K562 (cell line): ENCODE results near the gene HIF1AN. TPM values are rescaled to one million over a fixed set of nuclear protein-coding genes. Genes with fewer than 3 reads are reported as not detected.

Source experiments
- ATAC-seq: fragments of 200-7000 bp; cut with Tn5 transposase; 3 replicates; pipeline ENCODE4 v1.9.1; 2020; ENCODE audit warnings: moderate library complexity
- BruUV-seq: library from RNA; stranded (reverse); fragments of 400-500 nt; replicated peaks from 2 replicates; lab custom pipeline; 2021; lab: Mats Ljungman, UMichigan
- CTCF ChIA-PET: fragments of 300-600 bp; formaldehyde crosslinking; extraction: SDS; loops from one replicate; lab custom pipeline; 2021; ENCODE audit warnings: low intra/inter-chr PET ratio; lab: Yijun Ruan, JAX
- POLR2A ChIA-PET: fragments of 300-600, 350-650 bp; sonication (Branson Sonifier 250); formaldehyde crosslinking; extraction: SDS; loops from one replicate; lab custom pipeline; 2021; ENCODE audit warnings: antibody characterized with exemption, inconsistent platforms; lab: Yijun Ruan, JAX
- DNase-seq, 4 experiments: peaks; one replicate each; pipeline versions ENCODE4 v3.0.0 to v3.0.0-alpha.2; 2011 to 2018; ENCODE audit warnings: low spot score in 3 of 4, mixed read lengths in 3 of 4; ENCODE audit errors: extremely low read depth in 1 of 4
- FAIRE-seq: peaks from 2 replicates; lab custom pipeline; 2011; peaks lifted over from hg19 to GRCh38; lab: Jason Lieb, UNC
- H2AFZ ChIP-seq: 2 replicates; pipeline ENCODE4 v1.6.0; 2011; ENCODE audit warnings: low read depth, low read length, control low read depth, inconsistent platforms
- H3K27ac ChIP-seq: fragments of 200-600 bp; 3 replicates; pipeline ENCODE4 v1.8.0; 2011; ENCODE audit warnings: low read depth, mild to moderate bottlenecking, control low read depth, inconsistent platforms, low read length, moderate library complexity, mixed read lengths; ENCODE audit errors: extremely low read depth
- H3K27me3 ChIP-seq, 2 experiments: fragments of 300-600 bp in 1 of 2; 2 replicates in 1 of 2; 3 replicates in 1 of 2; pipeline versions ENCODE4 v1.6.0 to v1.8.0; 2011; ENCODE audit warnings: inconsistent platforms in 2 of 2, low read length in 2 of 2, mild to moderate bottlenecking in 1 of 2, mixed read lengths in 1 of 2, moderate library complexity in 1 of 2; ENCODE audit not compliant: control insufficient read depth in 2 of 2, insufficient read depth in 2 of 2
- H3K36me3 ChIP-seq: fragments of 300-600 bp; 3 replicates; pipeline ENCODE4 v1.8.0; 2011; ENCODE audit warnings: mild to moderate bottlenecking, low read length, inconsistent platforms; ENCODE audit not compliant: control insufficient read depth, insufficient read depth
- H3K4me1 ChIP-seq, 2 experiments: fragments of 200-600 bp in 1 of 2; replicated peaks in 1 of 2; 2 replicates in 1 of 2; 3 replicates in 1 of 2; pipeline versions ENCODE4 v1.5.1 to v1.8.0; 2011; ENCODE audit warnings: inconsistent platforms in 2 of 2, low read length in 2 of 2, mild to moderate bottlenecking in 1 of 2, mixed read lengths in 1 of 2, moderate library complexity in 1 of 2; ENCODE audit not compliant: control insufficient read depth in 2 of 2, insufficient read depth in 2 of 2
- H3K4me2 ChIP-seq: 2 replicates; pipeline ENCODE4 v1.6.1; 2011; ENCODE audit warnings: low read length, control low read depth, inconsistent platforms, mixed read lengths; ENCODE audit not compliant: insufficient read depth
- H3K4me3 ChIP-seq: fragments of 200-600 bp; sonication (generic), shearing (Covaris generic); 2 replicates; pipeline ENCODE4 v1.5.1; 2016; ENCODE audit warnings: control low read depth, inconsistent platforms
- H3K79me2 ChIP-seq: fragments of 200-600 bp; 3 replicates; pipeline ENCODE4 v1.8.0; 2011; ENCODE audit warnings: low read length, inconsistent platforms; ENCODE audit not compliant: control insufficient read depth, insufficient read depth
- H3K9ac ChIP-seq, 2 experiments: 2 replicates each; pipeline versions ENCODE4 v1.6.0 to v1.6.1; 2011; ENCODE audit warnings: low read depth in 2 of 2, low read length in 2 of 2, control low read depth in 1 of 2, inconsistent platforms in 1 of 2, mild to moderate bottlenecking in 1 of 2, mixed read lengths in 1 of 2; ENCODE audit not compliant: insufficient read depth in 1 of 2
- H3K9me1 ChIP-seq: one replicate; pipeline ENCODE4 v1.6.0; 2011; ENCODE audit warnings: inconsistent platforms, mild to moderate bottlenecking, low read length, moderate library complexity; ENCODE audit not compliant: control insufficient read depth, insufficient read depth
- H3K9me3 ChIP-seq: replicated peaks from 2 replicates; pipeline ENCODE4 v1.5.1; 2011; ENCODE audit warnings: low read depth, low read length, inconsistent platforms; ENCODE audit not compliant: control insufficient read depth, insufficient read depth
- H4K20me1 ChIP-seq: replicated peaks from 2 replicates; pipeline ENCODE4 v1.6.1; 2011; ENCODE audit warnings: low read length, inconsistent platforms, mixed read lengths; ENCODE audit not compliant: control insufficient read depth, insufficient read depth
- MLLT1 ChIP-seq, 2 experiments: fragments of 450-650 bp; IDR thresholded peaks; 2 replicates each; pipeline ENCODE4 v1.6.1; 2016
- SRSF9 ChIP-seq: fragments of 200-400 bp; formaldehyde crosslinking; IDR thresholded peaks from 2 replicates; pipeline ENCODE4 v1.6.1; 2017; ENCODE audit warnings: low read depth, low read length, borderline replicate concordance
- WGBS: fragments of 100-300 bp; shearing (Covaris generic); methylation state at CpG from one replicate; pipeline ENCODE4 v1.1.6; 2016; ENCODE audit warnings: low coverage, mixed read lengths; ENCODE audit not compliant: insufficient coverage; ENCODE audit errors: missing lambda C conversion rate; 5-methylcytosine and 5-hydroxymethylcytosine counted together
- in situ Hi-C: fragments of 300-500 bp; cut with MboI; formaldehyde crosslinking; loops from 4 replicates; pipeline ENCODE4 v1.15.0; 2018; ENCODE audit warnings: inconsistent platforms, mixed read lengths
- intact Hi-C: fragments of 100-400 bp; cut with micrococcal nuclease; formaldehyde crosslinking; loops from 2 replicates; pipeline ENCODE4 v1.14.2; 2022
- polyA plus RNA-seq, 8 experiments: library from polyadenylated mRNA; depleted of rRNA in 4 of 8; stranded (reverse) in 5 of 8; unstranded in 3 of 8; fragments of >200 nt; fragmentation: Nextera tagmentation in 2 of 8; fragmentation: Illumina TruSeq in 1 of 8; extraction: Ambion mirVana in 2 of 8; extraction: Trizol in 1 of 8; gene quantifications; 2 replicates each; pipeline versions ENCODE4 v1.2.1 to v1.2.3, GENCODE V29; 2011 to 2014; ENCODE audit warnings: inconsistent platforms in 1 of 8, missing spikeins in 1 of 8
- total RNA-seq, 7 experiments: library from RNA; depleted of rRNA in 6 of 7; stranded (reverse); fragments of >200 nt in 6 of 7; fragmentation: Illumina TruSeq in 2 of 7; extraction: Trizol in 2 of 7; gene quantifications; 2 replicates each; pipeline versions ENCODE4 v1.2.1 to v1.2.3, GENCODE V29; 2011 to 2021; ENCODE audit warnings: low replicate concordance in 1 of 7

HIF1AN gene
- total and polyA plus RNA-seq, 9 of the 15 experiments (the other 6 are each of a cell fraction or from before 2014, with no cell fraction given): 1.2 to 16.8 (median 6.9) TPM

GRCh38 chr10:100510533-100511308 lies 25.0 kb upstream of the HIF1AN start:
- no TSS peak for BruUV-seq
- 46% methylated on average over 7 of the region's 7 CpGs for WGBS
- Histone ChIP-seq H3K9me3 (no peaks in the 10 kb centered on the region), H3K27ac (no peak overlapping the region), H3K9me1 (no peaks in the 10 kb centered on the region), H2AFZ (no peak overlapping the region), H3K4me1 (peaks cover 0 to 4% of the 10 kb centered on the region in 2 experiments; a peak in 2 of 5 replicates), H3K36me3 (no peaks in the 10 kb centered on the region), H3K9ac (no peak overlapping the region), H4K20me1 (no peaks in the 10 kb centered on the region), H3K27me3 (no peaks in the 10 kb centered on the region), H3K4me2 (no peak overlapping the region), H3K79me2 (no peaks in the 10 kb centered on the region), H3K4me3 (no peak overlapping the region)
- in situ Hi-C loops: no loop called here
- TF ChIP-seq MLLT1 (IDR thresholded peaks at IDR 0.05) (no peak), SRSF9 (no peak)
- POLR2A ChIA-PET: interaction anchor here (0.8 to 1.1 kb wide), 3 partner anchors 9 to 505 kb away, joined by 3 to 4 read pairs (median 3); no protein-coding TSS in a partner anchor
- no peak for FAIRE-seq
- DNase-seq: no peak
- no peak for ATAC-seq
- intact Hi-C loops: no loop called here
- CTCF ChIA-PET: interaction anchor here (3.7 kb wide), 1 partner anchor 77 kb away, joined by 44 read pairs; no protein-coding TSS in a partner anchor
